ENCODE measurements around the gene AFG3L2.

- TF ChIP-seq CTCF (IDR thresholded peaks at IDR 0.05; ENCODE audit: low read depth, low read length) (no peak), POLR2A (IDR thresholded peaks at IDR 0.05; ENCODE audit: extremely low read depth, insufficient read length) (no peak), MAX (IDR thresholded peaks at IDR 0.05; ENCODE audit: low read depth, low read length) (no peak), MYC (IDR thresholded peaks at IDR 0.05; ENCODE audit: low read depth, low read length) (no peak)
Observed at GRCh38 chr18:12324991-12325725, 51.9 kb downstream of the AFG3L2 start.

Data from NB4 (cell line).